Calu3 (cell line): ENCODE data around the gene LPIN1. TPM values are rescaled to one million over a fixed set of nuclear protein-coding genes. Genes with fewer than 3 reads are reported as not detected.

Experiments used
- BruUV-seq: library from RNA; stranded (reverse); fragments of 400-500 nt; replicated peaks from 2 replicates; lab custom pipeline; 2021; lab: Mats Ljungman, UMichigan
- CTCF ChIA-PET: fragments of 300-600 bp; sonication (Branson Sonifier 250); formaldehyde crosslinking; loops from one replicate; lab custom pipeline; 2022; ENCODE audit warnings: antibody characterized with exemption; lab: Charles Lee
- DNase-seq: peaks from one replicate; pipeline ENCODE4 v3.0.0; 2022
- H3K27ac Mint-ChIP-seq: one replicate; pipeline ENCODE4 v1.8.0; 2022; ENCODE audit warnings: mixed read lengths; ENCODE audit not compliant: unreplicated experiment
- H3K27me3 Mint-ChIP-seq: one replicate; pipeline ENCODE4 v1.8.0; 2022; ENCODE audit warnings: mixed read lengths; ENCODE audit not compliant: unreplicated experiment
- H3K36me3 Mint-ChIP-seq: one replicate; pipeline ENCODE4 v1.8.0; 2022; ENCODE audit warnings: mild to moderate bottlenecking, moderate library complexity, mixed read lengths; ENCODE audit not compliant: insufficient read depth, unreplicated experiment
- H3K4me1 Mint-ChIP-seq: one replicate; pipeline ENCODE4 v1.8.0; 2022; ENCODE audit warnings: mild to moderate bottlenecking, low read depth, mixed read lengths; ENCODE audit not compliant: unreplicated experiment
- H3K4me3 Mint-ChIP-seq: one replicate; pipeline ENCODE4 v1.8.0; 2022; ENCODE audit warnings: mild to moderate bottlenecking, low read depth, moderate library complexity, mixed read lengths; ENCODE audit not compliant: unreplicated experiment
- H3K9me3 Mint-ChIP-seq: one replicate; pipeline ENCODE4 v1.8.0; 2022; ENCODE audit warnings: low read depth, mixed read lengths; ENCODE audit not compliant: unreplicated experiment
- CTCF ChIP-seq: fragments of 200-600 bp; IDR thresholded peaks from one replicate; pipeline ENCODE4 v1.8.0; 2022; ENCODE audit warnings: antibody characterized with exemption; ENCODE audit not compliant: unreplicated experiment
- intact Hi-C: fragments of 100-400 bp; cut with micrococcal nuclease; formaldehyde crosslinking; loops from one replicate; pipeline ENCODE4 v1.10.0; 2022; ENCODE audit not compliant: unreplicated experiment
- total RNA-seq: library from RNA; stranded (reverse); gene quantifications from 2 replicates; pipeline ENCODE4 v1.2.3, GENCODE V29; 2022

Gene LPIN1
- total RNA-seq, 1 experiment from 2014 or later = 53.5 TPM

- peaks cover 10% of the 10 kb centered on the region for H3K4me1 Mint-ChIP-seq
- H3K27ac Mint-ChIP-seq = peak overlapping the region; percentile 55
- TF ChIP-seq CTCF = no peak
- H3K9me3 Mint-ChIP-seq = no peaks in the 10 kb centered on the region
- peak; percentile 78 for DNase-seq
- H3K36me3 Mint-ChIP-seq = peaks cover 7% of the 10 kb centered on the region
- no peaks in the 10 kb centered on the region for H3K27me3 Mint-ChIP-seq
- H3K4me3 Mint-ChIP-seq = peak overlapping the region; percentile 55
- intact Hi-C loops = loop anchor here (1.0 to 10.0 kb wide), 4 partner anchors 345 to 1177 kb away; partner anchors contain the start of gene TRIB2
- CTCF ChIA-PET = interaction anchor here (1.0 to 2.6 kb wide), 5 partner anchors 203 to 1177 kb away, joined by 3 to 26 read pairs (median 9); partner anchors contain the start of gene TRIB2
- BruUV-seq = no TSS peak
Measured at GRCh38 chr2:11829947-11830707, 83.7 kb downstream of the LPIN1 start.

- Mint-ChIP-seq H3K9me3 (no peaks in the 10 kb centered on the region), H3K4me1 (peaks cover 10% of the 10 kb centered on the region), H3K36me3 (peaks cover 7% of the 10 kb centered on the region), H3K4me3 (peak overlapping the region; percentile 55), H3K27ac (peak overlapping the region; percentile 55), H3K27me3 (no peaks in the 10 kb centered on the region)
- CTCF ChIA-PET = interaction anchor here (2.0 to 2.6 kb wide), 2 partner anchors 886 to 1101 kb away, joined by 9 to 26 read pairs; partner anchors contain the start of gene TRIB2
- no peak for DNase-seq
- no TSS peak for BruUV-seq
- TF ChIP-seq CTCF = no peak
- intact Hi-C loops = loop anchor here (1.0 to 10.0 kb wide), 3 partner anchors 344 to 1097 kb away; partner anchors contain the start of gene TRIB2
Measured at GRCh38 chr2:11830708-11831301, 84.4 kb downstream of the LPIN1 start.

- peaks cover 7% of the 10 kb centered on the region for H3K36me3 Mint-ChIP-seq
- CTCF ChIA-PET = no interaction called here
- no peak overlapping the region for H3K4me3 Mint-ChIP-seq
- H3K9me3 Mint-ChIP-seq = no peaks in the 10 kb centered on the region
- H3K4me1 Mint-ChIP-seq = peaks cover 10% of the 10 kb centered on the region
- TF ChIP-seq CTCF = no peak
- no peak for DNase-seq
- no peak overlapping the region for H3K27ac Mint-ChIP-seq
- BruUV-seq = no TSS peak
- intact Hi-C loops = loop anchor here (10.0 kb wide), 1 partner anchor 343 kb away; no protein-coding TSS in a partner anchor
- no peaks in the 10 kb centered on the region for H3K27me3 Mint-ChIP-seq
Measured at GRCh38 chr2:11831415-11831814, 85.0 kb downstream of the LPIN1 start.

GRCh38 chr2:11832531-11832930 is 86.1 kb downstream of the LPIN1 start:
- intact Hi-C loops = loop anchor here (10.0 kb wide), 1 partner anchor 342 kb away; no protein-coding TSS in a partner anchor
- peaks cover 7% of the 10 kb centered on the region for H3K36me3 Mint-ChIP-seq
- BruUV-seq = no TSS peak
- TF ChIP-seq CTCF = no peak
- no peak overlapping the region for H3K4me3 Mint-ChIP-seq
- no peak overlapping the region for H3K27ac Mint-ChIP-seq
- CTCF ChIA-PET = interaction anchor here (0.5 kb wide), 1 partner anchor 28 kb away, joined by 3 read pairs; no protein-coding TSS in a partner anchor
- H3K9me3 Mint-ChIP-seq = no peaks in the 10 kb centered on the region
- DNase-seq = no peak
- H3K4me1 Mint-ChIP-seq = peaks cover 10% of the 10 kb centered on the region
- peaks cover 10% of the 10 kb centered on the region for H3K27me3 Mint-ChIP-seq
